HK-2 (cell line): Measurements from ENCODE around the gene DCBLD2.

Source experiments
- DNase-seq: peaks from one replicate; pipeline ENCODE4 v3.0.0-alpha.2; 2018; ENCODE audit not compliant: unreplicated experiment

DCBLD2 gene

DNA sequence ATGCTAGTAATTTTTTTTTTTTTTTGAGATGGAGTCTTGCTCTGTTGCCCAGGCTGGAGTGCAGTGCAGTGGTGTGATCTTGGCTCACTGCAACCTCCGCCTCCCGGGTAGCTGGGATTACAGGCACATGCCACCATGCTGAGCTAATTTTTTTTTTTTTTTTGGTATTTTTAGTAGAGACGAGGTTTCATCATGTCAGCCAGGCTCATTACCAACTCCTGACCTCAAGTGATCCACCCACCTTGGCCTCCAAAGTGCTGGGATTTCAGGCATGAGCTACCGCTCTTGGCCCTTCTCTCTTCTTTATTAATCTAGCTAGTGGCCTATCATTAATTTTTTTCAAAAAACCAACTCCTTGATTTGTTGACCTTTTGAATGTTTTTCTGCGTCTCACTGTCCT, 70.4 kb downstream of the DCBLD2 start:
- DNase-seq: peak; percentile 62

GRCh38 chr3:98829246-98829832, 72.2 kb downstream of the DCBLD2 start:
- peak; percentile 43 for DNase-seq

DNA sequence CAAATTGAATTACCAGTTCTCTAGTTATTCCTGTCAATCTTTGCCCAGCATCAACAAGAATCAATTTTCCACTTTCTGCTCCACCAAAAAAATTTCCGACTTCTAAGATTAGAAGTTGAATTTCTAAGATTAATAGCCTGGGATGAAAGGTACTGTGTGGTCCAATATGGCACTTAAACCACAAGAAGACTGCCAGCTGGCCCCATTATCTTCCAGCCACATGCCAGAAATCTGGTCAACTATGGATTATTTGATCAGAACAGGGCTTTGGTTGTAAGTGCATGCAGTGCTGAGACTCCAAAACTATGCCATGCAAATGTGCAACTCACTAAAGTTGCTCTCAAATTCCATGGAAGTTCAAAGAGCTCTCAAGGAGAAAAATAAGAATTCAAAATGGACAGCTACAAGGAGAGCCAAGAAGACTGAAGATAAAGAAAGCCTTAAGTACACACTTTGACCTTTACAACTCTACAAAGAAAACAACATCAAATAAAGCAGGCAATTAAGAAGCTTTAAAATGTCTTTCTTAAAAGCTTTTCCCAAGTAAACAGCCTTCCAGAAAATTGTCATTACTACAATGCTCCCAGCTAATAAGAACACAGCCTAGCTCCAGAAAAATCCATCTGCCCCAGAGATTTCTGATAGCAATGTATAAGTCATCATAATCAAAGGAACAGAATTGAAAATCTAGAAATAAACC, 74.1 kb downstream of the DCBLD2 start:
- DNase-seq: no peak

GRCh38 chr3:98826126-98826525, 75.4 kb downstream of the DCBLD2 start:
- no peak for DNase-seq

GRCh38 chr3:98824256-98824655, 77.2 kb downstream of the DCBLD2 start:
- no peak for DNase-seq

- DNase-seq: no peak
Observed at GRCh38 chr3:98823791-98824190, 77.7 kb downstream of the DCBLD2 start.

- no peak for DNase-seq
Observed at GRCh38 chr3:98821063-98821462, 80.4 kb downstream of the DCBLD2 start.

- DNase-seq: no peak
Observed at GRCh38 chr3:98817547-98818041, 83.9 kb downstream of the DCBLD2 start.

DNA sequence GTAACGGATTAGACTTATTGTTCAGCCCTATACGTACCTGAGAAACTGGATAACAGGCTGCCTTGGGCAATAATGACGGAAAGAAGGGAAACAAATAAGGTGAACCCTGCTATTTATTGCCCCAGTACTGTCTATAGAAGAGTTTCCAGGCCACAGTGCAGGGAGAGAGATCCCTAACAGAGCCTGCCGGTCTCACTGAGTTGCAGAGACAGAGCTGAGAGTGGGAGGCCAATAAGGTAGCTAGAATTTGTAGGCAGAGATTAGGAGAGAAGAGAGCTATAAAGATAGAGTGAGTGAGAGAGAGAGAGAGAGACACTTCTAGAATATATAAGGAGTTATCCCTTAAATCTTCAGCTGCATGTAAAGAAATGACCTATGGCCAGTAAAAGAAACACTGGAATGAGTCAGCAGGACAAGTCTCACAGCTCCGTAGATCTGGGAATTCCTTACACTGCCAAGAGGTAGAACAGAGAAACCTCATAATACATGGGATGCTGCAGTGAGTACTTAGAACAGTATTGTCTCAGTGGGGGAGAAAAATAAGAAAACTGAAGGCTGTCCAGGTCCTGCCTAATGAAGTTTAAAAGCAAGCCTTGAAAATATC, 86.6 kb downstream of the DCBLD2 start:
- DNase-seq: no peak

DNA sequence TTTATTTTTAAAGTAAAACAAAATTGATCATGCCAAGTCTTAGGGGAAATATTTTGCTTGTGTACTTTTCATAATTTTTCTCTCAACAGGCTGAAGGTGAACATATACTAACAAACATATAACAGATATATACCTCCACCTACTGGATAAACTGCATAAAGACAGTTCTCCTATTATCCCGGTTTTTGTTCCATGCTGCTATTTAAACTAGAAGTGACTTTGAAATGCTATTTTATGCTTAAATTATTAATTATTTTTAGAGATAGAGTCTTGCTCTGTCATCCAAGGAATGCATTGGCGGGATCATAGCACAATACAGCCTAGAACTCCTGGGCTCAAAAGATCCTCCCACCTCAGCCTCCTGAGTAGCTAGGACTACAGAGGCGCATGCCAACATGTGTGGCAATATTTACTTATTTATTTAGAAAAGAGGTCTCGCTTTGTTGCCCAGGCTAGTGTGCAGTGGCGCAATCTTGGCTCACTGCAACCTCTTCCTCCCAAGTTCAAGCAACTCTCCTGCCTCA, 88.6 kb downstream of the DCBLD2 start:
- no peak for DNase-seq

- no peak for DNase-seq
Observed at GRCh38 chr3:98811048-98811447, 90.4 kb downstream of the DCBLD2 start.

DNA sequence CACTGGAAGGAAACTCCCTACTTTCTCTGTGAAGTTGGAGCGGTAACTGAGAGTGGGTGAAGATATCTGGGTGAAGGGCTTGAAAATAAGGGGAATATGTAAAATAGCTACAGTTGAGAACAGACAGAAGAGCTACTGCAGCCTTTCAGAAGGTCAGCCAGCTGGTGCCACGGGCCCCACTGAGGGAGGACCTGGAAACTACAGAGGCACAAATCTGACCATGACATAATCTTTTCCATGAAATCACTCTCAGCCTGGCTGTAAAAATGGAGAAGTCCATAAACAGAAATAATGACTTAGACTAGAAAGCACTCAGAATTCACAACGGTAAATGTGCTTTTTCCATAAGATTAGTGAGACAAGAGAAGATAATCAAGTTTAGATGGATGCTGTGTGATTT, 91.9 kb downstream of the DCBLD2 start:
- no peak for DNase-seq

DNA sequence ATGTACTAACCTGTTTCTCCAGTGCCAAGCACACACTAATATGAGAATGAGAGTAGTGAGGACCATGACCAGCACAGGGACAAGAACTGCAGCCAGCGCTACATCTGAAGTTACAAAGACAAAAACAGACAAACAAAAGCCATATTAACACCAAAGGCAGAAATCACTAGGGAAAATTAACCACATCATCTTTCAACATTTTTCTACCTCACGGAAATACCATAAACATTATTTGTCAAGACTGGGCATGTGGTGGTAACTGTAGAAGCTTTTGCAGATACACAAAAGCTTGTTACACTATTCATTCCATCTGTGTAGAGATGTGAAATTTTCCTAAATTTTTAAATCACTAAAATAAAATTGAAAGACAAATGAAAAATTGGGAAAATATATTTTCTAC, 93.4 kb downstream of the DCBLD2 start:
- no peak for DNase-seq

DNA sequence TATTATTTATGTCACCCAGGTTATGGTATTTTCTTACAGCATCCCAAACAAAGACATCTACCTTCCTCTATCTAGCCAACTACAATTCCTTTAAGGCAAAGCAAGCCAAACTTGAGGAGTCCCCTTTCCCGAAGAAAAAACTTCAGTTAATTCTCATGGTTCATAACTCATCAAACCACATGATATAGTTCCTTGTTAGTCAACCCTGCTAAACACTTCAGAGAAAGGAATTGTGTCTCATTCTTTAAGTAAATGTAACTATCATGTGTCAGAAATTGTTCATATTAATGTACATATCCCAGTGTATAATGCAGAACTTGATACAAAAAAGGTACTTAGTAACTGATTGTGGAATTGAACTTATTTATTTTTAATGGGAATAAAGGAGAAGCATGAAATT, 93.9 kb downstream of the DCBLD2 start:
- DNase-seq: no peak

DNA sequence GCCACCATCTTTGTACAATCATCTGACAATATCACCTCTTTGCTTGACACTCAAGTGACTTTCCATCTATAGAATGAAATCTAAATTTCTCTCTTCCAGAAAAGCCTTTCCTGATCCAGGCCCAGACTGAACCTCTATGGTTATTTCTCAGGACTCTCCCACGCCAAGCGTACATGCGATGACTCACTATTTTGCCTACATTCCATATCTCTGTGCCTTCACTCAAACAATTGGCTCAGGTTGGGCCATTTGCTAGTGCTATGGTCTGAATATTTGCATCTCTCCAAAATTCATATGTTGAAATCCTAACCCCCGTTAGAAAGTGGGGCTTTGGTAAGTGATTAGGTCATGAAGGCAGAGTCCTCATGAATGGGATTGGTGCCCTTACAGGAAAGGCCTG, 94.5 kb downstream of the DCBLD2 start:
- DNase-seq: no peak

DNA sequence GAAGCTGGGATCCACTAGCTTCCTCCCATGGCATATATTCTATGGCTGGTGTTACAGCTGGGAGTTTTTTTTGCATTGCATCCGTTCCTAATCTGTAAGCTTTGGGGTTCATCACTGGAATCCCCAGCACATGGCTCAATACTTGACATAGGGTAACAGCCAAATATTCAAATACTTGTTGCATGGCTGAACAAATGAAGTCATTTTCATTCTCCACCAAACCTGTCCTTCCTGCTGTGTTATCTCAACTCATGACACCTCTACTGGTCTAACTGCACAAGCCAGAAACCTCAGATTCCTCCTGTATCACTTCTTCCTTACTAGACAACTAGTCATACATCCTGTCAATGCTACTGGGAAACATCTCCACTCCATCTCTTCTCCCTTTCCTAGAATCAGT, 95.0 kb downstream of the DCBLD2 start:
- DNase-seq: no peak

- DNase-seq: no peak
Observed at GRCh38 chr3:98805571-98805970, 95.9 kb downstream of the DCBLD2 start.

DNA sequence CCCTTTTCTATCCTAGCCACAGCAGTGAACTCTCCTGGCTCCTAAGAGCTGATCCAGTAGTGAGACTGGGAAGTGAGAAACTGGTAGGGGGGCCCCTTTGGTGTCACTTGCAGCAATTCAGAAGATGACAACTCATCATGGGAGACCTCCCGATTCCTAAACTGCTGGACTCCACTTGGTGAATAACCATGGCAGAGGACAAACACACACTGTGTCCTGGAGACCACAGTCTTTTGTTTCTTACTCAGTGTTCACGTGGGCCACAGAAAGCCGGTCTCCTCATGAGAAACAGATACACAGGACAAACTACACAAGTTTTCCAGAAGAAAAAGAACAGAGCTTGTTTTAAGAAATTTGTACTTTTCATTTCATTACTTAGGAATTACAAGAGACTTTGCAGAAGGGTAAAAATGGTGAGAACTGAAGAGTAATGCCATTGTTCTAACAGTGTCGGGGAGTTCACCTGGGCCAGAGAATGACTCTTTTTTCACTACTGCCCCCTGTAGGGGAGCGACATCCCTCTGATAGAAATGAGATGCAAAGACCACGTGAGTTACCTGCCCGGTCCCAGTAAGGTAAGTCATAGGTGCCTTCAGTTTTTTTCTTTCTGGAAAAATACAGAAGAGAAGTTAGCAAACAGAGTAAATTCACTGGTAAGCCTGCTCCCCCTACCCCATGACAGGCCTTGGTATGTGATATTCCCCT, 100.3 kb downstream of the DCBLD2 start:
- DNase-seq: no peak

GRCh38 chr3:98800401-98800800, 101.1 kb downstream of the DCBLD2 start:
- DNase-seq: no peak

DNA sequence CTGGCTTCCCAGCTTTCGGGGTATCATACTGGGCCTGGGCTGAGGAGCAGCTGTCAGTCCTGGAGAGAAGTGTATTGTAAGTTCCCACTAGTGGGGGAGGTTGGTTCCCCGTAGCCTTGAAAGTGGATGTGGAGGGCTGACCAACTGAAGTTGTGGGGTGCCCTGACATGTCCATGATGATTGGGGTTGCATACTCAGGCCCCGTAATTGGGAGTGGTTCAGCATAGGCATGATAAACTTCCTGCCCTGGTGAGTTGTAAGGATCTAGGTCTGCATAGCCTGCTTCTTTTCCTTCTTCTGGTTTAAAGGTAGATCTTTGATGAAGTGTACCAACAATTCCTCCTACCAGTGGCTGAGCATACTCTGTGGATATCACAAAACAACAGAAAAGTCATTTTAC, 102.0 kb downstream of the DCBLD2 start:
- DNase-seq: no peak

- DNase-seq: no peak
Observed at GRCh38 chr3:98798820-98799219, 102.7 kb downstream of the DCBLD2 start.

DNA sequence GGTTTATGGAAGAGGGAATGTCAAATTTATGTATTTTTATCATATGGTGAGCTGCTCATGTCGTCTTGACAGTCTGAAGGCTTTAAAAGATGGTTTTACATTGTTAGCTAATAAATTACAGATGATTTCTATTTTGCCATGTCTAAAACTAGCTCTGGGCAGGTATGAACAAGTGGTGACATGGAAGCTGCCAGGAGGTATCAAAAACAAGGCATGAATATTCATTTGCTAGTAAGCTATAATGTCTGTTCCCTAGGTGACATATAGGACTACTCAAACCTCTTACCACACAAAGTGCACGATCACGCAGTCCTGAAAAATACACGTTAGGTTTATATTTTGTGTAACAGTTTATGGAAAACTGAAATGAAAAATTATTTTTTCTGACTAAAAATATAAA, 103.6 kb downstream of the DCBLD2 start:
- no peak for DNase-seq
